SU-DHL-6 (cell line): ENCODE results near the gene EXOC4.

Experiments
- H2AFZ ChIP-seq: fragments of 200-600 bp; sonication (generic); 2 replicates; pipeline ENCODE4 v1.6.1; 2014; ENCODE audit warnings: low read depth, mild to moderate bottlenecking, moderate library complexity, mixed read lengths, antibody characterized with exemption, low read length; ENCODE audit not compliant: severe bottlenecking
- H3F3A ChIP-seq: fragments of 200-600 bp; shearing (Covaris generic); 2 replicates; pipeline ENCODE4 v1.6.0; 2016; ENCODE audit warnings: antibody characterized with exemption, mild to moderate bottlenecking; ENCODE audit not compliant: insufficient read depth
- H3K27ac ChIP-seq: fragments of 200-600 bp; sonication (generic); 2 replicates; pipeline ENCODE4 v1.5.1; 2016; ENCODE audit warnings: low read depth, mild to moderate bottlenecking, low read length, moderate library complexity, mixed read lengths
- H3K27me3 ChIP-seq: fragments of 200-600 bp; sonication (generic), shearing (Covaris generic); 2 replicates; pipeline ENCODE4 v1.6.0; 2014; ENCODE audit warnings: mild to moderate bottlenecking, low read length
- H3K36me3 ChIP-seq: fragments of 200-600 bp; sonication (generic); 2 replicates; pipeline ENCODE4 v1.6.1; 2014; ENCODE audit warnings: mild to moderate bottlenecking, low read length, mixed read lengths
- H3K4me2 ChIP-seq: fragments of 300-600, 200-600 bp; shearing (Covaris generic), sonication (generic); 2 replicates; pipeline ENCODE4 v1.6.0; 2014; ENCODE audit warnings: low read length, low read depth, mild to moderate bottlenecking; ENCODE audit not compliant: poor library complexity, severe bottlenecking
- H3K4me3 ChIP-seq: fragments of 200-600 bp; sonication (generic); 2 replicates; pipeline ENCODE4 v1.5.1; 2014; ENCODE audit warnings: antibody characterized with exemption, low read length, mild to moderate bottlenecking, mixed read lengths; ENCODE audit not compliant: insufficient read depth, poor library complexity, severe bottlenecking
- H3K79me2 ChIP-seq: fragments of 200-600 bp; sonication (generic); 2 replicates; pipeline ENCODE4 v1.6.1; 2014; ENCODE audit warnings: mild to moderate bottlenecking, low read length, moderate library complexity; ENCODE audit not compliant: insufficient read depth
- H3K9ac ChIP-seq: fragments of 200-600 bp; sonication (generic); 2 replicates; pipeline ENCODE4 v1.7.0; 2014; ENCODE audit warnings: mild to moderate bottlenecking, low read length
- H3K9me2 ChIP-seq: fragments of 200-600 bp; sonication (generic); replicated peaks from 2 replicates; pipeline ENCODE4 v1.6.1; 2014; ENCODE audit warnings: low read length; ENCODE audit not compliant: insufficient read depth
- H3K9me3 ChIP-seq: fragments of 200-600 bp; sonication (generic); 2 replicates; pipeline ENCODE4 v1.6.1; 2014; ENCODE audit warnings: low read length, mixed read lengths; ENCODE audit not compliant: insufficient read depth
- H4K20me1 ChIP-seq: fragments of 200-600 bp; sonication (generic); 2 replicates; pipeline ENCODE4 v1.6.1; 2014; ENCODE audit warnings: low read depth, mild to moderate bottlenecking, antibody characterized with exemption, low read length, moderate library complexity, mixed read lengths
- CTCF ChIP-seq: fragments of 200-600 bp; sonication (generic); IDR thresholded peaks from one replicate; pipeline ENCODE4 v1.5.1; 2017; ENCODE audit warnings: antibody characterized with exemption, mild to moderate bottlenecking, low read length, moderate library complexity; ENCODE audit not compliant: insufficient read depth, poor library complexity, severe bottlenecking
- EZH2phosphoT487 ChIP-seq: fragments of 200-600 bp; sonication (generic), shearing (Covaris generic); conservative IDR thresholded peaks from 2 replicates; pipeline ENCODE4 v1.6.1; 2018; ENCODE audit warnings: mild to moderate bottlenecking, antibody characterized with exemption, low read length, moderate library complexity, mixed read lengths

EXOC4 gene

GRCh38 chr7:133480868-133481267 is 228.0 kb downstream of the EXOC4 start:
- Histone ChIP-seq H4K20me1 (no peaks in the 10 kb centered on the region), H3K36me3 (no peaks in the 10 kb centered on the region), H2AFZ (no peak overlapping the region), H3K9me2 (no peaks in the 10 kb centered on the region), H3K27ac (no peak overlapping the region), H3K9me3 (no peaks in the 10 kb centered on the region), H3K79me2 (no peaks in the 10 kb centered on the region), H3K4me3 (no peak overlapping the region), H3K9ac (no peak overlapping the region), H3K4me2 (no peak overlapping the region), H3F3A (no peaks in the 10 kb centered on the region), H3K27me3 (no peaks in the 10 kb centered on the region)
- TF ChIP-seq CTCF = no peak
- TF ChIP-seq EZH2phosphoT487 = no peak

GRCh38 chr7:133481676-133482075 is 228.8 kb downstream of the EXOC4 start:
- H3K27ac ChIP-seq = no peak overlapping the region
- H2AFZ ChIP-seq = no peak overlapping the region
- no peaks in the 10 kb centered on the region for H3K9me3 ChIP-seq
- no peak overlapping the region for H3K4me2 ChIP-seq
- H4K20me1 ChIP-seq = no peaks in the 10 kb centered on the region
- H3F3A ChIP-seq = no peaks in the 10 kb centered on the region
- no peaks in the 10 kb centered on the region for H3K79me2 ChIP-seq
- no peak overlapping the region for H3K9ac ChIP-seq
- no peak overlapping the region for H3K4me3 ChIP-seq
- H3K36me3 ChIP-seq = no peaks in the 10 kb centered on the region
- TF ChIP-seq EZH2phosphoT487 (no peak), CTCF (no peak)
- no peaks in the 10 kb centered on the region for H3K27me3 ChIP-seq
- no peaks in the 10 kb centered on the region for H3K9me2 ChIP-seq

GRCh38 chr7:133482599-133482998 is 229.7 kb downstream of the EXOC4 start:
- Histone ChIP-seq H3K4me3 (no peak overlapping the region), H3K9ac (no peak overlapping the region), H3K27ac (no peak overlapping the region), H3K9me2 (no peaks in the 10 kb centered on the region), H2AFZ (no peak overlapping the region), H4K20me1 (no peaks in the 10 kb centered on the region), H3K79me2 (no peaks in the 10 kb centered on the region), H3K9me3 (no peaks in the 10 kb centered on the region), H3K27me3 (no peaks in the 10 kb centered on the region), H3F3A (no peaks in the 10 kb centered on the region), H3K4me2 (no peak overlapping the region), H3K36me3 (no peaks in the 10 kb centered on the region)
- no peak for TF ChIP-seq CTCF

- no peak overlapping the region for H2AFZ ChIP-seq
- no peaks in the 10 kb centered on the region for H3K79me2 ChIP-seq
- H3K4me3 ChIP-seq = no peak overlapping the region
- no peak overlapping the region for H3K4me2 ChIP-seq
- TF ChIP-seq CTCF = no peak
- TF ChIP-seq EZH2phosphoT487 = no peak
- no peak overlapping the region for H3K9ac ChIP-seq
- no peak overlapping the region for H3K27ac ChIP-seq
- no peaks in the 10 kb centered on the region for H4K20me1 ChIP-seq
- H3F3A ChIP-seq = no peaks in the 10 kb centered on the region
- H3K9me3 ChIP-seq = no peaks in the 10 kb centered on the region
- H3K27me3 ChIP-seq = no peaks in the 10 kb centered on the region
- no peaks in the 10 kb centered on the region for H3K36me3 ChIP-seq
- H3K9me2 ChIP-seq = no peaks in the 10 kb centered on the region
Observed at GRCh38 chr7:133484086-133484485, 231.2 kb downstream of the EXOC4 start.
